Omental fat pad (tissue), 4 donors: ENCODE results near the gene ENHO. TPM values are rescaled to one million over a fixed set of nuclear protein-coding genes. Genes with fewer than 3 reads are reported as not detected.

Source experiments
- ATAC-seq: fragments of 150-250 bp; one replicate; pipeline ENCODE4 v1.9.1; 2016; ENCODE audit warnings: mild to moderate bottlenecking, moderate library complexity; ENCODE audit not compliant: low FRiP score
- DNase-seq: peaks from one replicate; pipeline ENCODE4 v3.0.0-alpha.2; 2019; ENCODE audit warnings: low spot score
- total RNA-seq, 4 donors: library from RNA; depleted of rRNA; stranded (reverse); fragments of >200 nt; gene quantifications; one replicate each; pipeline ENCODE4 v1.1.0, GENCODE V29; 2016
- TF ChIP-seq, protein P1 (sequence below), 3 donors: fragments of 450-650 bp; IDR thresholded peaks; one replicate each; pipeline ENCODE4 v1.5.1; 2016 to 2017; ENCODE audit warnings: antibody characterized with exemption in 3 of 3, mild to moderate bottlenecking in 3 of 3, moderate library complexity in 2 of 3

ENHO gene
- total RNA-seq, 4 donors from 2014 or later, result not detected

DNA sequence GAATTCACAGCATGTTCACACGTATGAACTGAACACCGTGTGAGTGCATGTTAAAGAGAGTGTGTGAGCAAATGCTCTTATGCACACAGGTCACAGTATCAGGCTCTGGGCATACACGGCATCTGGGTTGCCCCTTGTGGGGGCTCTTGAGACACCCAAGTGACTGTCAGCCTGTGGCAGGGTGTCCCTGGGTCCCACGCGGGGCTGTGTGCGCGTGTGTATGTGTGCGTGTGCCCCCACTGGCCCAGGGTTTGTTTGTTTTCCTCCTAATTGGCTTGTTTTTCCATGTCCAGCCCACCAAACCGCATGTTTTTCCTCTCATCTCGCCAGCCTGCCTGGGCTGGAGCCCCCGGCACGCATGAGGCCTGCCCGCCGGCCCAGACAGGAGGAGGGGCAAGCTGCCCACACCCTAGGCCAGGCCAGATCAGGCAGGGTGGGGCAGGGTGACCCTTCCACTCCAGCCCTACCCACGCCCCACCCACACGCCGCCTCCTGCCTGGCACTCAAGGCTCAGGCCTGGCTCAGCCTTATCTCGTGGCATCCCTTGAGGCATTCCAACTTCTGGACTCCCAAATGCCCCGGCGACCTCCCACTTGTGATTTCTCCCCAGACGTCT lies 37.9 kb upstream of the ENHO start:
- ATAC-seq, result peak; percentile 30

DNA sequence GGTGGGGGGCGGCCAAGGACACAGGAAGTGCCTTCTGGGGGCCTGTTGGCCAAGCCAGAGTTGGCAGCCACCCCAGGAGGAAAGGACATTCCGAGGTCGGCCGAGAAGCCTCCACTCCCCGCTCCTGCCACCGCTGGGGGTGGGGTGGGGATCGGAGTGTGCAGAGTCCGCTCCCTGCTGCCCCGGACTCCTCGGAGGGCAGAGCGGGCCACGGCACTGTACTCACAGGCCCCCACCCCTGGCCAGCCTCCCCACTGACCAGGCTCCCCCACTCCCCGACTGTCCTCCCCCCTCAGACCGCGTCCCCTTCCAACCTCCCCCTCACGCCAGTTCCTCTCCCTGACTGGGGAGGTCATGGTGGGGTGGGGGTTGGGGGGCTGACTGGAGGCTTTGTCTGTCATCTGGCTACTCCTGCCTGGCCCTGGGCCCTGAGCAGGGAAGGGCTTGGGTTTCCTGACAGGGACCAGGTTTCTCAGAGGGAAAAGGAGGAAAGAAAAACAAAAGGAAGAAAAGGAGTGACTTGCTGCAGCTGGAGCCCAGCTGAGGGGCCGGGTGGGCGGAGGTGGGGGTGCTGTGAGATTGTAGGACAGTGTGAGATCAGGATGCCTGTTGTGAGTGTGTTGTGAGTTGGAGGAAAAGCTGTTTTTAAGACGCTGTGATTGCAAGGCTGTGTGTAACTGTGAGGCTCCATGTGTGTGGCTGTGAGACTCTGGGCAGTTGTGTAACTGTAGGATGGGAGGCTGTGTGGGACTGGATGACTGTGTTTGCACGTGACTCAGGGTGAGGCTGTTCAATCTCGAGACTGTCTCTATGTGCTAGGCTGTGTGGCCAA lies 37.0 kb upstream of the ENHO start:
- ATAC-seq (peak; percentile 87), DNase-seq (peak; percentile 47)
- TF ChIP-seq, protein P1, sequence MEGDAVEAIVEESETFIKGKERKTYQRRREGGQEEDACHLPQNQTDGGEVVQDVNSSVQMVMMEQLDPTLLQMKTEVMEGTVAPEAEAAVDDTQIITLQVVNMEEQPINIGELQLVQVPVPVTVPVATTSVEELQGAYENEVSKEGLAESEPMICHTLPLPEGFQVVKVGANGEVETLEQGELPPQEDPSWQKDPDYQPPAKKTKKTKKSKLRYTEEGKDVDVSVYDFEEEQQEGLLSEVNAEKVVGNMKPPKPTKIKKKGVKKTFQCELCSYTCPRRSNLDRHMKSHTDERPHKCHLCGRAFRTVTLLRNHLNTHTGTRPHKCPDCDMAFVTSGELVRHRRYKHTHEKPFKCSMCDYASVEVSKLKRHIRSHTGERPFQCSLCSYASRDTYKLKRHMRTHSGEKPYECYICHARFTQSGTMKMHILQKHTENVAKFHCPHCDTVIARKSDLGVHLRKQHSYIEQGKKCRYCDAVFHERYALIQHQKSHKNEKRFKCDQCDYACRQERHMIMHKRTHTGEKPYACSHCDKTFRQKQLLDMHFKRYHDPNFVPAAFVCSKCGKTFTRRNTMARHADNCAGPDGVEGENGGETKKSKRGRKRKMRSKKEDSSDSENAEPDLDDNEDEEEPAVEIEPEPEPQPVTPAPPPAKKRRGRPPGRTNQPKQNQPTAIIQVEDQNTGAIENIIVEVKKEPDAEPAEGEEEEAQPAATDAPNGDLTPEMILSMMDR (IDR thresholded peaks at IDR 0.05), result no peak

More for the DNA sequence above, 37.9 kb upstream of the ENHO start:
- TF ChIP-seq, protein P1 (IDR thresholded peaks at IDR 0.05), result no peak
- DNase-seq, result no peak

DNA sequence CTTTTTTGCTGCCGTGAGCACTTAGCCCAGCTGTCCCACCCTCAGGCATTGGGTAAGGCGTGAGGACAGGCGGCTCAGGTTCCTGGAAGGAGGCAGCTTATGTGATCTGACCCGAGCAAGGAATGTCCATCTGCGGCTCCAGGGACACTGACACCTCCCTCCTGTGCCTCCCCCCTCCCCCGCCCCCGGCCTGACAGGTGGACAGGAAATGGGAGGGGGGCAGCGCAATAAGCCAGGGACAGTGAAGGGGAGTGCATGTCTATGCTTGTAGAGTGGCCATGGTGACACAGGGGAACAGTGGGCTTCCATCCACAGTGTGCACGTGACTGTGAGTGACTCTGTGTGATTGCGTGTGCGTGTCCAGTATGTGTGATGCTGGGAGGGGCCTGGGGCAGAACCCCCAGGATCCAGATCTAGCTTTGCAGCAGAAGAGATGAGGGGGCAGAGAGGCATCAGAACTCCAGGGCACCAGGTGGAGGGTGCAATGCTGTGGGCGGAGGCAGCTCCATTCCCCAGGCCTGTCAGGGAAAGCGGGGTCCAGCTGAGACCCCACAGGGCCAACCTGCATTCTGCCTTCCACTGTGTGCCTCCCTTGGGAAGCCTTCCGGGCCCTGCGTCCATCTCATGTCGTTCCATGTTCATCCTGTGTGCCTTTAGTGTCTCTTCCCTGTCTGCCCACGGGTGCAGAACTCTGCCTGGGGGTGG lies 36.3 kb upstream of the ENHO start:
- no peak for ATAC-seq
- DNase-seq, result no peak
- TF ChIP-seq, protein P1 (IDR thresholded peaks at IDR 0.05), result no peak

DNA sequence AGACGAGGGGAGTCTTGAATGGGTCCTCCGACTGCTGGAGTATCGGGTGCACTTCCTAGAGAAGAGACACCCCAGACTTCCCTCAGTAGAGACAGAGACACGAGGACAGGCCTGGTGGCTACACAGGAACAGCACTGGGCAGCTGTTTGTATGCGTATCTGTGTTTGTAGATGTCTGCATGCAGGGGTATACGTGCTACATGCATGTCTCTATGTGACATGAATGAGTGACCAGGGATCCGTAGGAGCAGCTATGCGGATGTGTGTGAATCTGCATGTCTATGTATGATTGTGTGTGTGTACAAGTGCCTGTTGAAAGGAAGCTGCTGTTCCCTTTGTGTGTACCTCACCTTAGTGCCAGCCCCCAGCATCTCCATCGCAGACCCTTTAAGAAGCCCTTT lies 35.6 kb upstream of the ENHO start:
- TF ChIP-seq, protein P1 (IDR thresholded peaks at IDR 0.05), result no peak
- no peak for ATAC-seq
- no peak for DNase-seq

DNA sequence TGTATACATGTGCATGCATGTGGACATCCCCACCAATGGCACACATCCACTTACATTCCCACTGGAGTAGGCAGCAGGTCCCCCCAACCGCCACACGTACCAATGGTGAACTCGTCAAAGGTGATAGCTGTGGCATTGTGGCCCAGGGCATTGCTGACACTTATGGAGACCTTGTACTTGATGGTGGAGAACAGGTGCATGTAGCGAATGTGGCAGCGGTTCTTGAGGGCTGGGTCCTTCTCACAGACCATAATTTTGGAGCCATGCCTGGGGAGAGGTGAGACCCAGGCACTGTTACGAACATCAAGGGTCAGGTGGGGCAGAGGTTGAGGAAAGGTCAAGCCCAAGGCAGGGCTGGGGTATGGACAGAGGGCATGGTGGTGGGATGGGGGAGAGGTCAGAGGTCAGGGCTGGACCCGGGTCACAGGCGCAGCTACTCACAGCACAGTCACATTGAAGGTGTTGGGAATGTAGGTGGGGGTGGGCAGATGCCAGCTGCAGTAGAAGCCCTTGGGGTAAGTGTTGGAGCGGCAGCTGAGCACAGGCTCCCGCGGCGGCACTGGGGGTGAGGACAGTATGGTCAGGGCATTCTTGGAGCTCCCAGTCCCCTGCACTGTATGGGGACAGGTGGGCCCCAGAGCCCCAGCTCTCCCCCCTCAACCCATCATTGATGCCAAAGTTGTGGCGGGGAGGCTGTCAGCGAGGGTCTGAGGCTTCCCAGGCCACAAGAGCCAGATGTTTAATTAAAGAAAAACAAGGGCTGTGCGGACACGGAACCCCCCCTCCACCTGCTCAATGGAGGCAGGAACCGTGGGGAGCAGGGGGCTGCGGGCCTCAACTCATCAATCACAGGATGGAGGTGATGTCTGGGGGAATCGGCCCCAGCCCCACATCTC lies 34.9 kb upstream of the ENHO start:
- ATAC-seq (no peak), DNase-seq (no peak)
- TF ChIP-seq, protein P1 (IDR thresholded peaks at IDR 0.05), result no peak

DNA sequence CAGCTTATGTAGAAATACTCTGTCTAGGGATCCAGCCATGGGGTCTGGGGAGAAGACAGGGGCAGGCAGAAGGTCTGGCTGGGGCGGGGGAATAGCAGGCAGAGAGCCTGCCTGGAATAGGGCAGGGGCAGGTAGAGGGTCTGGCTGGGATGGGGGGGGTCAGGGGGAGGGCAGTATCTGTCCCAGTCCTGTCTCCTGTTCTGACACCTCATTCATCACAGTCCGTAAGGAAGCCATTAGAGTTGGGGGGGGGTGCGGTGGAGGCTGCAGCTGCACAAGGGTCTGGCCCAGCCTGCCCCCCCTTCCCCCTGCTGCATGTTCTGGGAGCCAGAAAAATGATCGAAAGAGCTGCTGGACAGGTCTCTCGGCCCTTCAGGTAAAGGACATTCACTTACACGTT lies 34.2 kb upstream of the ENHO start:
- TF ChIP-seq, protein P1 (IDR thresholded peaks at IDR 0.05), result no peak
- DNase-seq (no peak), ATAC-seq (no peak)
